MM.1S (cell line): ENCODE data around the gene PRR14.

Experiments used
- EZH2phosphoT487 ChIP-seq: fragments of 300-600 bp; sonication (generic); IDR thresholded peaks from 2 replicates; pipeline ENCODE4 v1.6.1; 2018; ENCODE audit warnings: antibody characterized with exemption, low read length
- TF ChIP-seq, protein P1 (sequence below): fragments of 300-600 bp; sonication (generic); IDR thresholded peaks from 2 replicates; pipeline ENCODE4 v1.5.1; 2016; ENCODE audit warnings: antibody characterized with exemption, low read length, mixed read lengths

DNA sequence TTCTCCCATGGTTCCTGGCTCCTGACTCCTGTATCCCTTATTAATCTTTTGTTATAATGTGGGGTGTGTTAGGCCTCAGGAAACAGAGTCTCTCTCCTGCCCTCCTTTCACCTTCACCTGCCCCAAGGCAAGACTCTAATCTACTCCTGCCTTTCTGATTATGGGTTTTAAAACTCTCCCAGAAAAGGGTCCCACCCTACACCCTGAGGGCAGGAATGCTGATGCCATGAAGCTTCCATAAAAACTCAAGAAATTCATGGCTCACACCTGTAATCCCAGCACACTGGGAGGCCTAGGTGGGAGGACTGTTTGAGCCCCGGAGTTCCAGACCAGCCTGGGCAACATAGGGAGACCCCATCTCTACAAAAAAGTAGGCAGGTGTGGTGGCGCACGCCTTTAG lies 29.6 kb downstream of the PRR14 start:
- TF ChIP-seq, protein P1, sequence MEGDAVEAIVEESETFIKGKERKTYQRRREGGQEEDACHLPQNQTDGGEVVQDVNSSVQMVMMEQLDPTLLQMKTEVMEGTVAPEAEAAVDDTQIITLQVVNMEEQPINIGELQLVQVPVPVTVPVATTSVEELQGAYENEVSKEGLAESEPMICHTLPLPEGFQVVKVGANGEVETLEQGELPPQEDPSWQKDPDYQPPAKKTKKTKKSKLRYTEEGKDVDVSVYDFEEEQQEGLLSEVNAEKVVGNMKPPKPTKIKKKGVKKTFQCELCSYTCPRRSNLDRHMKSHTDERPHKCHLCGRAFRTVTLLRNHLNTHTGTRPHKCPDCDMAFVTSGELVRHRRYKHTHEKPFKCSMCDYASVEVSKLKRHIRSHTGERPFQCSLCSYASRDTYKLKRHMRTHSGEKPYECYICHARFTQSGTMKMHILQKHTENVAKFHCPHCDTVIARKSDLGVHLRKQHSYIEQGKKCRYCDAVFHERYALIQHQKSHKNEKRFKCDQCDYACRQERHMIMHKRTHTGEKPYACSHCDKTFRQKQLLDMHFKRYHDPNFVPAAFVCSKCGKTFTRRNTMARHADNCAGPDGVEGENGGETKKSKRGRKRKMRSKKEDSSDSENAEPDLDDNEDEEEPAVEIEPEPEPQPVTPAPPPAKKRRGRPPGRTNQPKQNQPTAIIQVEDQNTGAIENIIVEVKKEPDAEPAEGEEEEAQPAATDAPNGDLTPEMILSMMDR: no peak
- TF ChIP-seq EZH2phosphoT487: no peak
